RKO (cell line): ENCODE data around the gene CAPN11.
A peak's percentile ranks its signal among the peaks of the same experiment; 100 is the strongest.

Experiments used
- DNase-seq: peaks from one replicate; pipeline ENCODE4 v3.0.0-alpha.2; 2016; ENCODE audit warnings: low spot score

CAPN11 gene

GRCh38 chr6:44211284-44211683 is 52.7 kb downstream of the CAPN11 start:
- DNase-seq: no peak

DNA sequence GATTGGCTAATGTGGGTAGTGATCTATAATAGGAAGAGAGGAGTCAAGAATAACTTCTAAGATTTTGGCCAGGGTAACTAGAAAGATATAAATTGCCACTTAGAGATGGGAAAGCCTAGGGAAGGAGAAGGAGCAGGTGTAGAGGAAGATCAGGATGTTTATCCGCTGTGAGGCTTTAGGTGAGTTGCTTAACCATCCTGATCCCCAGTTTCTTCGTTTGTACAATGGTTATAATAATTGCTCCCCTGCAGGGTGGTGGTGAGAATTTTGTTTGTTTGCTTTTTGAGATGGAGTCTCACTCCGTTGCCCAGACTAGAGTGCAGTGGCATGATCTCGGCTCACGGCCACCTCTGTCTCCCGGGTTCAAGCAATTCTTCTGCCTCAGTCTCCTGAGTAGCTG is 55.7 kb downstream of the CAPN11 start:
- DNase-seq: no peak

- DNase-seq: no peak
Measured at GRCh38 chr6:44216677-44217331, 58.2 kb downstream of the CAPN11 start, which contains the start of gene MYMX. Gene MYMX, plus strand, starts transcription at chr6:44216926. Its CDS starts 546 bp downstream, at chr6:44217472.

DNA sequence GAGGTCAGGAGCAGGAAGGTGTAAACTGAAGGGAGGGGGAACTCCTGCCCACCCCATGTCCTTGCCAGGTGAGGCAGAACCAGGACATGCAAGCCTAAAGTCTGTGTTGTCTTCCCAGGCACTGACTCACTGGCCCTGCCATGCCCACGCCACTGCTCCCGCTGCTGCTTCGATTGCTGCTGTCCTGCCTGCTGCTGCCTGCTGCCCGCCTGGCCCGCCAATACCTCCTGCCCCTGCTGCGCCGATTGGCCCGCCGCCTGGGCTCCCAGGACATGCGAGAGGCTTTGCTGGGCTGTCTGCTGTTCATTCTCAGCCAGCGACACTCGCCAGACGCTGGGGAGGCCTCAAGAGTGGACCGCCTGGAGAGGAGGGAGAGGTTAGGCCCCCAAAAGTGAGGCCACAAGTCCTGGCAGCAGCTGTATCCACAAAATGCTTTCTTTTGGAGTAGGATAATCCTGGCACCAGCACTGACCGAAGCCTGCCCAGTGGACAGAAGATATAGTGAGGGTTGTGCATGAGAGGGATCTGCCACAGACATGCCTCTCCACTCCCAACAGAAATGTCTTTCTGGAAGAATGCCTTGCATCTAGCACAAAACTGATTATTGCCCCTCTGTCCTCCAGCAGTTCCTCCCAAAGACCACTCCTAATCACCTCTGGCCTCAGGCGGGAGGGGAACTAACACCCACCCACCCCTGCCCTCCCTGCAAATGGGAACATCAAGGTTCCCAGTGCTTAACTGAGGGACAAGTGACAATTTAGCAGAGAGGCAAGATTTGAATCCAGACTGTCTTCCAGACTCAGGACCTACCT is 58.9 kb downstream of the CAPN11 start:
- DNase-seq: no peak

GRCh38 chr6:44219053-44219814 is 60.6 kb downstream of the CAPN11 start:
- DNase-seq: peak; percentile 84

GRCh38 chr6:44219815-44220784 is 61.5 kb downstream of the CAPN11 start:
- no peak for DNase-seq

GRCh38 chr6:44220913-44221290 is 62.3 kb downstream of the CAPN11 start:
- DNase-seq: no peak

DNA sequence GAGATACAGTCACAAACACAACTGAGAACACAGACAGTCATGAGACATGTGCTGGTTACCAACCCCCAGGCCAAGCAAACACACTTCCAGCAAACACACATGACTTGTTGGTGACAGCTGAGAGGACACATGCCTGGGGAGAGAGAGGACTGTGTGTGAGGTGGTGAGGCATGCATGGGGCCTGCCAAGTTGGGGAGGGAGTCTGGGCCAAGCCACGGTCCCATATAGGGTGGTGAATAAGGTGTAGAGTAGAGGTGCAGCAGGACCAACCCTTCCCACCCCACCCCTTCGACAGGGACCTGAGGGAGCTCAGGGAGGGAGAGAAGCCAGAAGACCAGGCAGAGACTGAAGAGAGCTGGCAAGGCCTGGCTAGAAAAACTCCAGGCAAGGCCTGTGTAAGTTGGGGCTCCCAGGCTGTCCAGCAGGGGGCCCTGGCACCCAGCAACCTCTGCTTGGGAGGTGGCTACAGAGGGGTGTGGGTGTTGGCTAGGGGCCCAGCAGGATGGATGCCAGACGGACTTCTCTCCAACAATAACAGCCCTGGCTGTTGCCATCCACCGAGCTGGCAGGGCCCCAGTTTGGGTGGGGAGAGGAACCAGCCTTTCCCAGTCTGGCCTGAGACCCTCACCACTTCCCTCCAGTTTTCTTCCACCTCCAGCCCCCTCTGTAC is 62.8 kb downstream of the CAPN11 start:
- DNase-seq: peak; percentile 88

DNA sequence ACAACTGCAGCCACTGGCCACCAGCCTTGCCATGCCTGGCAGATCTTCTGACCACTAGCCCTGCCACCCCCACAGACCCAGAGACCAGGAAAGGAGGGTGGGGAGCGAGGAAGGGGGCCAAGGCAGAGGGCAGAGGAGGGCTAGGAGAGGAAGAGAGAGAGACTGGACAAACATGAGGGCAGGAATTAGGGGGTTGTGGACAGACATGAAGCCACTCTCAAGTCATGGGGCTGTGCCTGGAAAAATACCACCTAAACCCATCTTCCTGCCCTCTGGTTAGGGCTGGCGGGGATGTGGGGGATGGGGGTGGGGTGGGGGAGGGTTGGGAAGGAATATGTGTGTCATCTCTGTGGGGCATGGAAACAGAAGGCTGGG is 63.3 kb downstream of the CAPN11 start:
- DNase-seq: no peak

DNA sequence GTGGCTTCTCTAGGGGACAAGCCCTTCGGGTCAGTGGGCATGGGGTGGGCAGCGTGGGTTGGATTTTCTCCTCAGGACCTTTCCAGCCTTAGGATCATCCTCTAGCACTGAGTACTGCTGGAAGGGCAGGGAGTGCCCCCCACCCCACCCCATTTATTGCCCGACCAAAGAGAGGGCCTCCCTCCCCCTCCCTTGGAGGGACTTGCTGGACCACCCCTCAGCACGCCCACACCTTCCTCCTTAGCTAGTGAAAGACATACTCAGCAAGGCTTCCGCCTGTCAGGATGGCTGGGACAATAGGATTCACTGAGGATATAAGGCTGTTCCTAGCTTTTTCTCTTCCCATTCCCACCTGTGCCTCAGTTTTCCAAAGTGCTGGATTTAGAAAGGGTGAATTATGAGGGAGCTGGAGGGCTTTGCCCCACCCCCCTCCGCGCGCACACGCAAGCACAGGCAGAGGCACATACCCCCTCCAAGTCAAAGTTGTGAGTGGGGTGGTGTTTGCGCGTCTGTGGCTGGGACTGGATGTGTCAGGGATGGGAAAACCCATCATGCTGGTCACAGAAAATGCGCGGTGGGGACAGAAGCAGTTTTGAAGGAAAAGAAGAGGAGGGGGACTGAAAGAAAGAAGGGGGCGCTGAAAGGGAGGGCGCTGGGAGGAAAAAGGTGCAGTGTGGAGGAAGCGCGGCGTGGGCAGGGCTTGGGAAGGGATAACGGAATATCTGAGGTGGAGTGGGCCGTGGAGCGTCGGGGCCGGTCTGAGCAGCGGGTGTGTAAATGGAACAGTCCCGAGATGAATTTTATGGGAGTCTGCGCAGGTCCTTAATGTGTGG is 64.1 kb downstream of the CAPN11 start:
- peak; percentile 61 for DNase-seq

DNA sequence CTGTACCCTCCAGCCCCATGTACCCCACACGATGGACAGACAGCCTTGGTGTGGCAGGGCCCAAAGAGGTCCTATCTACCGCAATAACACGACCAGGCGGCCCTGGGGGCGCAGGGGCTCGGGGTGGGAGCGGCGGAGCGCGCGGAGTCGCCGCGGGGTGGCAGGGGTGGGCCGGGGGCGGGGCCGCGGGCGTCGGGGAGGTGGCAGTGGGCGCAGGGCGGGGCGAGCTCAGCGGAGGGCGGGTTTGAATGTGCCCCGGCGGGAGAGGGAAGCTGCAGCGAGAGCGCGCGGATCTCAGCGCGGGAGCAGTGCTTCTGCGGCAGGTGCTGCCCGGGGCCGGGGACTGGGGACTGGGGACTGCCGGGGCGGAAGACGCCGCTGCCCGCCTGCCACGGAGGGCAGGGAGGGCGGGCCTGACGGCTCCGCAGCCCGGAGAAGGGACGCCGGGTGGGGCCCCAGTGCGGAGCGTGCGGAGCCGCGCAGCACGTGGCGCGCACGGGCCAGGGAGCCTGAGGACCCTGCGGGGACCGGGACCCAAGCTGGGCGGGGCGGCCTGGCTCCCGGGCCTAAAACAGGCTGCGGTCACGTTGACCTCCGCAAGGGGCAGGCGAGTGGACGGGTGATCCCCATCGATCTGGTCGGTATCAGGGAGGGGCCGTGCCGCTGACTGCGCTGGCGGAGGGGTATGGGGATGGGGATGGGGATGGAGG is 64.9 kb downstream of the CAPN11 start, which contains the start of gene SLC29A1:
SLC29A1 (plus strand) TSS at position 277 of the 710 bp plus-strand sequence. CDS start 3,719 bp downstream, outside the sequence.
- DNase-seq: peak; percentile 74

DNA sequence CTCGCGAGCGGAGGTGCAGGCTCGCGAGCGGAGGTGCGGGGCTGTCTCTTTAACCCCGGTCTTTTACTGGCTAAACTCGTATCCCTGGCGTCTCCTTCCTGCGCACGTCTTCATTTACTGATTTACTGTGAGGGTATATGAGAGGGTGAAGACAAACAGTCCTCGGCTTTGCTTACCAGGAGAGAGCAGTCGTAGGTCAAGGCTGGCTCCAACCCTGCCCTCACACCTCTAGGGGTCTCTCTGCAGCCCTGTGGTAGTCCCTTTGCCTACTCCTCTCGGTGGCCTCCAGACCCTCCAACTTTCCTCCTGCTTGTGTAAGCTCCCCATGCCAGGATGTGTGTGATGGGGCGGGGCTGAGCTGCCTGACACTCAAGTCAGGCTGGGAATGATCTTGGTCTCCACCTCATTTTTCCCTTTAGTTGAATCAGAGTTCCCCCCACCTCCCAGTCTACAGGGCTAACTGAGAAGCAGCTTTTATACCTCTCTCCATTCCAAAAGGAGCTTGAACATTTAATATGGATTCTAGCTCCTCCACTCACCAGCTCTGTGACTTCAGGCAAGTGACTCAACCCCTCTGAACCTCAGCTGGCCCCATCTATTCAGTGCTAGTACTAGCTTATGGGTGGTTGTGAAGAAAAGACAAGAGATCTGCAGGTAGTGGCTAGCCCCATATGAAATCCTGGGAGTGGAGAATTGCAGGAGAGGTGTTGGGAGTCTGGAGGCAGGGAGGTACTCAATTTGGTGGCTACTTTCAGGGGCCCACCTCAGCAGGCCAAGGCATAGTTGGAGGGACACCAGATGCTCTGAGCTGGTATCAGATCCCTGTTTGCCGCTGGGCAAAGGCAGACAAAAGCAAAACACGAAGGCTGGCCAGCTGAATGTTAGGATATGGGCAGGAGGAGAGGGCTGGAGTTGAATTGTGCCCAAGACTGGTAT is 65.7 kb downstream of the CAPN11 start:
- peak; percentile 75 for DNase-seq

DNA sequence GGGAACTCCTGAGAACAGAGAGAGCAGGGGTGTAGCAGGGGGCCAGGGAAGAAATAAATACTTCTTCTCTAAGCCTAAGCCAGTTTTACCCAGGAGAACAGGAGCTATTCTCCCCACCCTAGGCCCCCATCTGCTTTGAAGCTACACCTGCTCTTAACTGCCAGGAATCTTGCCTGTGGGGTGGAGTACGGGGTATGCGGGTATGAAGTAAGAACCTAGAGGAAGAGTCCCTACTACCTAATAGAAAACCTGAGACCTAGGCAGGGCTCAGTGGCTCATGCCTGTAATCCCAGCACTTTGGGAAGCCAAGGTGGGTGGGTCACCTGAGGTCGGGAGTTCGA is 66.3 kb downstream of the CAPN11 start:
- no peak for DNase-seq

DNA sequence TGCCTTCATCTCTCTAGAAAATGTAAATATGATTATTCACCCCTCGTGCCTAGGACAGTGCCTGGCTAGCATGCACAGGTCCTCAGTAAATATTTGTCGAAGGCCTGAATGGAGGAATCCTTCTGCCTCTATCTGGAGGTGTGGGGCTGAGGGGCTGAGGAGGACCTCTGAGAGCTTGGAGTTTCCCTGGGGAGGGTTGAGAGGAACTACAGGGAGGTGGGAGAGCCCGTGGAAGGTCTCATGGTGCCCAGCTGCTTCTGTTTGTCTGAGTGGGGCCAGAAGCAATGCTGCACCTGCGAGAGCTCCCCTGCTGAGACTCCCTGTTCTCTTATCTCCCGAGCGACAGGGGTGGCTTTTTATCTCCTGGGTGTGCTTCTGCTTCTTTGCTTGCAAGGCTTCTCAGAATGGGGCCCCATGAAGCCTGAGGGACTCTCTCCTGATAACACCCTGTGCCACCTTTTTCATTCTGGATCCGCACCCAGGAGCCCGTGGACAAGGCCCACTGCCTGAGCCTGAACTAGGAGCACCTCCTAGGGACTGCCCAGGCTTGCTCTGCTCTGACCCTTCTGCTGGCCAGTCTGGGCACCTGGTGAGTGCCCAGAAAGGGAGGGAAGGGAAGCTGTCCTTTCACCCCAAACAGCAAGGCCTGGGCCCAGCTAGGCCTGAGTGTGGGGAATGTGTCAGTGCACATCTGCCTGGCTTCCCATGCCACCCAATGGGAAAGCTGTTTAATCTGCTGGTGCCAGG is 67.1 kb downstream of the CAPN11 start:
- no peak for DNase-seq

DNA sequence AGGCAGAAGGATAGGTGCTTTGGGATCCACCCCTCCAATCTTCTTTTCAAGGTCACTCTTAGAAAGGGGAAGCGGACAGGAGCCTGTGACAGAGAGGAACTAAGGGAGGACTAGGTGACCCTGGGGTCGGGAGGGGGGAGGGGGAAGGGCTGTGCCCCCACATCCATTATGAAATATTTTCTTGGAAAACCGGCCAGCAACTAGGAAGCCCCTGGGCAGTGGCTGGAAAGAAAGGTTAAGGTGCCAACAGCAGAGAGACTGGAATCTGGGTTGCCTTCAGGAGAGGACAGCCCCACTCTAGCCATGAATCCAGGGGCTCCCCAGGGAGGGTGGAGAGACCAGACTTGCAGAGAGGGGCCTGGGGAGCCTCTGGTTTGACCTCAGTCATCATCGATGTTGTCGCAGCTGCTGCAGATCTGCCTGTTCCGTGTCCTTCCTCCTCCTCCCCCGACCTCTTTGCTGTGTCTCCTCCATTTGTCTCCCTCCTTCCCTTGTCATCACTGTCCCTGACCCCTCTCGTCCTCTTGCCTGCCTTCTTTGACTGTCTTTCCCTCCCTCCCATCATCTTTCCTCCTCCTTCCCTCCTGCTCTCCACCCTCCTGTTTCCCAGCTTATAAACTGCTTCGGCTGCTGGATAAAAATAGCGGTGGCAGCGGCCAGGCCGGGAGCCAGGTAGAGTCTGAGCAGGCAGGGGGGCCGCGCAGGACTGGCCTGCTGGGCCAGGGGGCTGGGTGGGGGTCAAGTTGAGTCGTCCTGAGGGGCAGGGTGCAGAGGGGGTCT is 67.9 kb downstream of the CAPN11 start:
- no peak for DNase-seq

- no peak for DNase-seq
Measured at GRCh38 chr6:44227148-44227793, 68.7 kb downstream of the CAPN11 start.
